Eye (tissue), 1 donor: ENCODE measurements around the gene CSF3.

ENCODE experiments used
- DNase-seq: peaks from one replicate; pipeline ENCODE4 v3.0.0-alpha.2; 2015

The CSF3 gene

GRCh38 chr17:40063187-40063771, 48.0 kb downstream of the CSF3 start:
- peak; percentile 83 for DNase-seq

- DNase-seq, result peak; percentile 82
Measured at GRCh38 chr17:40063901-40064531, 48.8 kb downstream of the CSF3 start.

GRCh38 chr17:40064971-40065768, 49.9 kb downstream of the CSF3 start:
- DNase-seq, result peak; percentile 86

GRCh38 chr17:40065769-40066510, 50.7 kb downstream of the CSF3 start:
- no peak for DNase-seq
